Activated B cell treated with CpG ODN at 0.5 μM for 24 hours (primary cell): ENCODE results near the gene MYO18A. TPM values are rescaled to one million over a fixed set of nuclear protein-coding genes. Genes with fewer than 3 reads are reported as not detected.

ENCODE experiments used
- ATAC-seq: fragments of 200-7000 bp; cut with Tn5 transposase; one replicate; pipeline ENCODE4 v1.10.0; 2021; ENCODE audit warnings: low read depth, mild to moderate bottlenecking, moderate library complexity
- CTCF ChIA-PET: fragments of 350-600 bp; sonication (Branson Sonifier 250); formaldehyde crosslinking; loops from one replicate; lab custom pipeline; 2021; ENCODE audit warnings: antibody characterized with exemption; lab: Charles Lee
- POLR2A ChIA-PET: fragments of 350-600 bp; sonication (Branson Sonifier 250); formaldehyde crosslinking; loops from one replicate; lab custom pipeline; 2021; ENCODE audit warnings: antibody characterized with exemption; lab: Charles Lee
- DNase-seq: peaks from one replicate; pipeline ENCODE4 v3.0.0; 2022
- H3K27ac Mint-ChIP-seq: one replicate; pipeline ENCODE4 v1.8.0; 2020; ENCODE audit warnings: mixed read lengths
- H3K27me3 Mint-ChIP-seq: one replicate; pipeline ENCODE4 v1.8.0; 2021; ENCODE audit warnings: mixed read lengths
- H3K36me3 Mint-ChIP-seq: one replicate; pipeline ENCODE4 v1.8.0; 2021; ENCODE audit warnings: low read depth, mixed read lengths
- H3K4me1 Mint-ChIP-seq: one replicate; pipeline ENCODE4 v1.8.0; 2021; ENCODE audit warnings: mixed read lengths
- H3K4me3 Mint-ChIP-seq: one replicate; pipeline ENCODE4 v1.8.0; 2020; ENCODE audit warnings: mild to moderate bottlenecking, mixed read lengths
- H3K9me3 Mint-ChIP-seq: one replicate; pipeline ENCODE4 v1.8.0; 2020; ENCODE audit warnings: mixed read lengths
- intact Hi-C: fragments of 100-400 bp; cut with micrococcal nuclease; formaldehyde crosslinking; loops from one replicate; pipeline ENCODE4 v1.15.1; 2024
- total RNA-seq: library from RNA; stranded (reverse); gene quantifications from 2 replicates; pipeline ENCODE4 v1.2.3, GENCODE V29; 2022
- TF ChIP-seq, protein P1 (sequence below): fragments of 200-600 bp; IDR thresholded peaks from one replicate; pipeline ENCODE4 v1.8.0; 2022; ENCODE audit warnings: antibody characterized with exemption, mild to moderate bottlenecking

MYO18A gene
- total RNA-seq, 1 donor from 2014 or later = 79.8 TPM

DNA sequence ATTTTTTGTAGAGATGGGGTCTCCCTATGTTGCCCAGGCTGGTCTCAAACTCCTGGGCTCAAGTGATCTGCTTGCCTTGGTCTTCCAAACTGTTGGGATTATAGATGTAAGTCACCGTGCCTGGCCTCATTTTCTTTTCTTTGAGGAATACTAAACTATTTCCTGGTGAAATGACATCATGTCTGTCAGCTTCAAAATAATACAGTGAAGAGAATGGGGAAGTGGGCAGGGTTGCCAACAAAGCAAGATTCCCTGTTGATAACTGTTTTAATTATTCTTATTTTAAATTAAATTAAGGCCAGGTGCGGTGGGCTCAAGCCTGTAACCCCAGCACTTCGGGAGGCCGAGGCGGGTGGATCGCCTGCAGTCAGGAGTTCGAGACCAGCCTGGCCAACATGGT lies 116.2 kb downstream of the MYO18A start:
- Mint-ChIP-seq H3K36me3 (no peaks in the 10 kb centered on the region), H3K4me3 (no peak overlapping the region), H3K4me1 (no peaks in the 10 kb centered on the region), H3K27ac (no peak overlapping the region), H3K9me3 (no peaks in the 10 kb centered on the region), H3K27me3 (no peaks in the 10 kb centered on the region)
- ATAC-seq (no peak), DNase-seq (no peak)
- ChIA-PET CTCF (interaction anchor here (0.9 kb wide), 1 partner anchor 99 kb away, joined by 3 read pairs; no protein-coding TSS in a partner anchor), POLR2A (no interaction called here)
- TF ChIP-seq, protein P1, sequence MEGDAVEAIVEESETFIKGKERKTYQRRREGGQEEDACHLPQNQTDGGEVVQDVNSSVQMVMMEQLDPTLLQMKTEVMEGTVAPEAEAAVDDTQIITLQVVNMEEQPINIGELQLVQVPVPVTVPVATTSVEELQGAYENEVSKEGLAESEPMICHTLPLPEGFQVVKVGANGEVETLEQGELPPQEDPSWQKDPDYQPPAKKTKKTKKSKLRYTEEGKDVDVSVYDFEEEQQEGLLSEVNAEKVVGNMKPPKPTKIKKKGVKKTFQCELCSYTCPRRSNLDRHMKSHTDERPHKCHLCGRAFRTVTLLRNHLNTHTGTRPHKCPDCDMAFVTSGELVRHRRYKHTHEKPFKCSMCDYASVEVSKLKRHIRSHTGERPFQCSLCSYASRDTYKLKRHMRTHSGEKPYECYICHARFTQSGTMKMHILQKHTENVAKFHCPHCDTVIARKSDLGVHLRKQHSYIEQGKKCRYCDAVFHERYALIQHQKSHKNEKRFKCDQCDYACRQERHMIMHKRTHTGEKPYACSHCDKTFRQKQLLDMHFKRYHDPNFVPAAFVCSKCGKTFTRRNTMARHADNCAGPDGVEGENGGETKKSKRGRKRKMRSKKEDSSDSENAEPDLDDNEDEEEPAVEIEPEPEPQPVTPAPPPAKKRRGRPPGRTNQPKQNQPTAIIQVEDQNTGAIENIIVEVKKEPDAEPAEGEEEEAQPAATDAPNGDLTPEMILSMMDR = no peak
- intact Hi-C loops = no loop called here

DNA sequence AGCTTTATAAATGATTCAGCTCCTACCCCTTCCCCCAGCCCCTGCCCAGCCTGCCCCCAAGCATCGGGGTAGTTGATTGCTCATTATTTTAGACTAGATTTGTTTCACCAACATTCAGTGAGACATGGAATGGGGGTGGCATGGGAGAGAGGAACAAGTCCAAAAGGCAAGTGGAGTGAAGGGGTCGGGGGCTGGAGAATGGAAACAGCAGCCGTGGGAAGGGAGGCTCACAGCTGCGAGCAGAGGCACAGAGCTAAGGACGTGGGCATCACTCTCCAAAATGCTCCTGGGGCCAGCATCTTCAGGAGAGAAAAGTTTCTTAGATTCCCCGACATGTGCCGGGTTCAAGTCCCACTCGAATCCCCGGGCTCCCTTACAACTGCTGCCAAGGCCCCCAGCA lies 118.0 kb downstream of the MYO18A start:
- intact Hi-C loops = no loop called here
- Mint-ChIP-seq H3K9me3 (no peaks in the 10 kb centered on the region), H3K27ac (no peak overlapping the region), H3K4me1 (no peaks in the 10 kb centered on the region), H3K27me3 (no peaks in the 10 kb centered on the region), H3K4me3 (no peak overlapping the region), H3K36me3 (no peaks in the 10 kb centered on the region)
- TF ChIP-seq, protein P1 = no peak
- ChIA-PET CTCF (no interaction called here), POLR2A (no interaction called here)
- ATAC-seq (no peak), DNase-seq (no peak)

DNA sequence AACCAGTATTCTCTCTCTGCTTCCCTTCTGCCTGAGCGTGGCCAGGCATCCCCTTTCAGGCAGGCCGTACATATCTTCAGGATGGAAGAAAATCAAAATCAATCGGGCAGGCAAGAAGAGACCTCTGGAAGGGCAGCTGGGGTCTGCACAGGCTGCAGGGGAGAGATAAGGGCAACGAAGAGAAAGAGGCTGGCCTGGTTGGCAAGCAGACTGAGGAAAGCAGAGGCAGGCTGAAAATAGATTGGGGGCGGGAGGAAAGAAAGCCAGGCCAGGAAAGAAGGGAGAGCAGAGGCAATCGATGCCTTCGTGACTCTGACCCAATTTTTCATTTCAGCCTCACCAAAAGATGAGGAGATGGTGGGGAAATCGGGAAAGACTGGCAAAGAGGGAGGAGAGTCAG lies 119.2 kb downstream of the MYO18A start:
- no peaks in the 10 kb centered on the region for H3K27me3 Mint-ChIP-seq
- H3K27ac Mint-ChIP-seq = no peak overlapping the region

DNA sequence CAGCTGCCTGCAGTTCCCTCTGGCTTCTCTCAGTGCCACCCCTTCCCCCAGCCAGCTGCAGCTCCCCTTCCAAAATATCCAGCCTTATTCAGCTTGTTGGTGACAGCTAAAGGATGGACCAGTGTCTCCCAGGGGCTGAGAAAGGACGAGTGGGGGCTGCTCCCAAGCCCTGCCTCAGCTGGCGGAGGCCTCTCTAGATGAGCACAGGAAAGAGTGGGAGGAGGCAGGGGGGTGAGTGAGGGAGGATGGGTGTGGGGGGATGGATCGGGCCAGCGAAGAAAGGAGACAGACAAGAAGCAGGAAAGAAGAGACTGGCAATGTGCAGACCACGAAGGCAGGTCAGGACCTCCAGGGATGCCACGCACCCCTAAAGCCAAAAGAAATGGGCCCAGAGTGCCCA lies 119.7 kb downstream of the MYO18A start:
- no peak overlapping the region for H3K4me3 Mint-ChIP-seq
- H3K27ac Mint-ChIP-seq = no peak overlapping the region
- ChIA-PET CTCF (no interaction called here), POLR2A (interaction anchor here (0.7 kb wide), 1 partner anchor 107 kb away, joined by 5 read pairs; no protein-coding TSS in a partner anchor)
- DNase-seq (no peak), ATAC-seq (no peak)
- intact Hi-C loops = no loop called here
- no peaks in the 10 kb centered on the region for H3K4me1 Mint-ChIP-seq
- H3K36me3 Mint-ChIP-seq = no peaks in the 10 kb centered on the region
- TF ChIP-seq, protein P1 = no peak
- H3K27me3 Mint-ChIP-seq = no peaks in the 10 kb centered on the region
- no peaks in the 10 kb centered on the region for H3K9me3 Mint-ChIP-seq

More for the DNA sequence above, 119.2 kb downstream of the MYO18A start:
- TF ChIP-seq, protein P1 = no peak
- intact Hi-C loops = no loop called here
- Mint-ChIP-seq H3K4me3 (no peak overlapping the region), H3K9me3 (no peaks in the 10 kb centered on the region), H3K36me3 (no peaks in the 10 kb centered on the region), H3K4me1 (no peaks in the 10 kb centered on the region)
- no peak for ATAC-seq
- ChIA-PET POLR2A (no interaction called here), CTCF (no interaction called here)
- no peak for DNase-seq

DNA sequence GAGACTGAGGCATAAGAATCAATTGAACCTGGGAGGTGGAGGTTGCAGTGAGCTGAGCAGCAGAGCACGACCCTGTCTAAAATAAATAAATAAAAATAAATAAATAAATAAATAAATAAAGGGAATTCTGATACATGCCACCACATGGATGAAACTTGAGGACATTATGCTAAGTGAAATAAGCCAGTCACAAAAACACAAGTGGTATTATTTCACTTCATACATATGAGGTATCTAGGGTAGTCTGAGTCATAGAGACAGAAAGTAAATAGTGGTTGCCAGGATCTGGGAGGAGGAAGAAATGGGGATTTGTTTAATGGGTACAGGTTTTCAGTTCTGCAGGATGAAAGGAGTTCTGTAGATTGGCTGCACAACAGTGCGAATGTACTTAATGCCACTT lies 120.9 kb downstream of the MYO18A start:
- POLR2A ChIA-PET = interaction anchor here (0.6 kb wide), 1 partner anchor 55 kb away, joined by 3 read pairs; no protein-coding TSS in a partner anchor
- H3K36me3 Mint-ChIP-seq = no peaks in the 10 kb centered on the region
- no peak overlapping the region for H3K27ac Mint-ChIP-seq
- intact Hi-C loops = no loop called here
- TF ChIP-seq, protein P1 = no peak
- CTCF ChIA-PET = no interaction called here
- no peaks in the 10 kb centered on the region for H3K9me3 Mint-ChIP-seq
- no peaks in the 10 kb centered on the region for H3K4me1 Mint-ChIP-seq
- H3K27me3 Mint-ChIP-seq = no peaks in the 10 kb centered on the region
- H3K4me3 Mint-ChIP-seq = no peak overlapping the region
- no peak for ATAC-seq
- no peak for DNase-seq
